HG03175 (cell line): Measurements from ENCODE around the gene TMEM100.

Experiments
- ATAC-seq: cut with Tn5 transposase; IDR thresholded peaks from one replicate; pipeline ENCODE4 v1.9.1; 2021; ENCODE audit warnings: mild to moderate bottlenecking, moderate library complexity; ENCODE audit not compliant: unreplicated experiment

Gene TMEM100, protein sequence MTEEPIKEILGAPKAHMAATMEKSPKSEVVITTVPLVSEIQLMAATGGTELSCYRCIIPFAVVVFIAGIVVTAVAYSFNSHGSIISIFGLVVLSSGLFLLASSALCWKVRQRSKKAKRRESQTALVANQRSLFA

GRCh38 chr17:55722742-55723487 lies at the start of gene TMEM100:
Gene TMEM100 (minus strand): TSS chr17:55722864. CDS start chr17:55721070, 1,794 bp downstream.
- ATAC-seq, result no peak

- no peak for ATAC-seq
These were observed 49.4 kb upstream of the TMEM100 start for GRCh38 chr17:55772086-55772485.

- peak; percentile 48 for ATAC-seq
These were observed 47.7 kb upstream of the TMEM100 start for GRCh38 chr17:55770196-55770870.

DNA sequence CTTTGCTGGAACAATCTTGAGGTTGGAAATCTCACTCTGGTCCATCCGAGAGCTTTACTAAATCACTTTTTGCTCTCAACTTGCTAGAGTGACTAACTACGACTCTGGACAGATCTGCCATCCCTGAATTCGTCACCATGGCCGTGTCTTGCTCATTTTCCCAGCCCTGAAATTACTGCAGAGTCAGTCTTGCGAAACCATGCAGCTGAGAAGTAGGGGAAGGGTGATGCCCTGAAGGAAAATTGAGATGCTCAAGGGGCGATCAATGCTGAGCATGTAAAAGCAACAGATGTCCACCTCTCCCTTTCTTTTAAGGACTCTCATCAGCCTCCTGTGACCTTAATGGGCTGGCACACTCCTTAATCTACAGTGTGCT lies 46.9 kb upstream of the TMEM100 start:
- no peak for ATAC-seq

DNA sequence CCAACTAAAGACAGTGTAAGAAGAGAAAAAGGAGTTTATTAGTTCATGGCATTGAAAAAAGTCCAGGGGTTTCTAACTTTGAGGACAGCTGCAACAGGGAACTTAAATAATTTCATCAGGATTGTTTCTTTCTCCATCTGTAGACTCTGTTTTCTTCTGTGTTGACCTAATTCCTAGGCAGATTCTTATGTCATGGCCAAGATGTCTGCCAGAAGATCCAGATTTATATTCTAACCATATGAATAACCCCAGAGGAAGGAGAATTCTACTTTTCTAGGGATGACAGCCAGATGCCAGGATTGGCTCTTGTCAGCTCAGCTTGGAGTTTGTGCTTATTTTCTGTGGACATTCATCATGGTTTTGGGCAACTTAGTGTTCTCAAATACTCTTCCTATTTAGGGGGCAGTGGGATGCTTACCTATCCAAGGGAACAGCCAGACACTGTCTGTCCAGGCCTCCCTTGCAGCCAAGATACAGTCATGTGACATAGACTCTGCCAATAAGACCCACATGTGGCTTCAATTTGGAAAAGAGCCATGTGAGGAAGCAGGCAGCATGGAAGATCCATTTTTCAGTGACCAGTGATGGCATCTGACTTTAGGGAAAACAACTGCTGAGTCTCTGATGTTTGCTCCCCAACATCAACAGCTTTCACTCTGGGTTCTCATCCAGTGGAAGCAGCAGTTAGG lies 46.4 kb upstream of the TMEM100 start:
- ATAC-seq, result no peak

- ATAC-seq, result no peak
These were observed 42.8 kb upstream of the TMEM100 start for GRCh38 chr17:55765472-55765871.

DNA sequence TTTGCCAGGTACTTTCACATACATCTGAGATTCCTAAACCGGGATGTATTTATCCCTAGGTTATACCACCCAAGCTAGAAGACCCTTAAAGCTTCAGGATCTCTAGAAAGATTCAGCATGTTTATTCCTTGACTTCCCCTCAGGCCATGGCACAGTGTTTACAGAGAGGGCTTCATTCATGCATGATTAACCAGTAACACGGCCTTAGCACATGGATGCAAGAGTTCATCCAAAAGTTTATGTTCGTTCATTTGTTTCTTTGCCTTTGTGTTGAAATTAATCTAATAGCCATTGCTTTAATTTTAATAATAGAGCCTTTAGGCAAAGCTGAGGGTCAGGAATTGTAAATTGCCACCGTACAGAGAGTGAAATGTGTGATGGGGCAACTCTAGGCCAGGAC lies 41.9 kb upstream of the TMEM100 start:
- ATAC-seq, result no peak

- ATAC-seq, result no peak
These were observed 41.2 kb upstream of the TMEM100 start for GRCh38 chr17:55763856-55764255.

DNA sequence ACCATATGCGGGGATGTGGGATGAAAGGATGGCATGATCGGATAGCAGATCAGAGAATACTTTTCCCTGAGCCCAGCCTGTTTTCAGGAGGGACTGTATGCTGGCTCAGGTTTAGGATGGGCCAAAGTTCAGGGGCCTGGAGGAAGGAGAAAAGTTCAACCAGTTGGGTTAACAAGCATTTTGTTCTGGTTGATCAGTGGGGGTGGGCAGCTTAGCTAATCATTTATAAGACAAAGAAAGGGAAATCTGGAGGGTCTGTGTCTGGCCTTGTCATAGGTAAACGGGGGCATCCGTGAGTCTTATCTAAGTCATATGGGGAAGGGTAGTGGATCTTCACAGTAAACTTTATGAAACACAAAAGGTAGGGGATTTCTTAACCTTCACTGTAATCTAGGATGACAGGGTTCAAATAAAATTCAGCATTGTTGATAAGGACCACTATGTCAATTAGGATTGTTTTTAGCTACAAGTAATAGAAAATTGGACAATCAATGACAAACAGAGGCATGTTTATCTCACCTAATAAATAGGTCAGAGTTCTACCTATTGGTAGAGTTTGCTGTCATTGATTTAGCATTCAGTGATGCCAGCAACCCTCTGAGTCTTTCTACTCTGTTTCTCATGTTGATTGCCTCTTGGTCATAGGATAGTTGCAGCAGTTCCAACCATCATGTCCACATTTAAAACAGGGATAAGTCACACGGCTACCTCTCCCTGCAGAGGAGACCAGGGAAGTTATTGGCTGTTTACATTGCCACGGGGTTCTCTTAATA lies 39.6 kb upstream of the TMEM100 start:
- ATAC-seq, result no peak

GRCh38 chr17:55760643-55761355 lies 38.1 kb upstream of the TMEM100 start:
- ATAC-seq, result no peak

DNA sequence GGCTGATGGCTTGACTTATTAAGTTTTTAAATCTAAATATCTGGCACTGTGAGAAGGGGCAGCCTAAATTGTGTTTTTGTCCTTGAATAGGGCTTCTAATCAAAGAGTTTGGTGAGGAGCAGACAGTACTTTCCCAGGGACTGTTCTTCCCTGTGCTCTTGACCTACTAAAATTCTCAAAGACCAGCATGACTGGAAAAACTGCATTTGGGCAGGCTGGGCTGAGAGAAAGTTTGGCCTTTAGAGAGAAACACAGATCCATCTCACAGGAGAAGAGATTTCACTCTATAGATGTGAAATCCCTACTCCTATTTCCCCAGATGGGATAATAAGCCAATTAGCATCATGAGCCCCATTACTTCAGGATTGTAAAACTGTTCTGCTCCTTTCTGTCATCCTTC lies 35.5 kb upstream of the TMEM100 start:
- ATAC-seq, result no peak

GRCh38 chr17:55757659-55758058 lies 35.0 kb upstream of the TMEM100 start:
- no peak for ATAC-seq

GRCh38 chr17:55756689-55757088 lies 34.0 kb upstream of the TMEM100 start:
- ATAC-seq, result no peak

GRCh38 chr17:55751720-55752250 lies 29.1 kb upstream of the TMEM100 start:
- ATAC-seq, result no peak

GRCh38 chr17:55750750-55751657 lies 28.3 kb upstream of the TMEM100 start, which contains the start of gene PCTP:
Gene PCTP (plus strand): TSS chr17:55751051. CDS start chr17:55751104, 53 bp downstream.
- ATAC-seq, result peak; percentile 97

DNA sequence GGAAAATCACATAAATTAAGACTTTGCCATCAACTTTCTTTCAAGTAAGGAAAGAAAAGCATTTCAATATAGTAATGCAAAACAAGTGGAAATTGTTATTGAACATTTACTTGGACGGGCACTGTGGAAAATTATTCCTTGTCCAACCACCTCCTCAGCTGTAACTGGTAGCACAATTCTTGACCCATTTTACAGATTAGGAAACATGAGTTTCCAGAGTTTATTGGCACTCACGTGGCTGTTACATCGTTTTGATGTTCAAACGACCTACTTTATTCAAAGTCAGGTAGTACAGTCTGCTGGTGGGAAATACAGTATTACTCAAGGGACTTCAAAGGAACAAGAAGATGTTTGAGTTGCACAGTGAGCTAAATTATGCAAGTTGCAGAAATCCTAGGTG lies 27.3 kb upstream of the TMEM100 start:
- no peak for ATAC-seq

DNA sequence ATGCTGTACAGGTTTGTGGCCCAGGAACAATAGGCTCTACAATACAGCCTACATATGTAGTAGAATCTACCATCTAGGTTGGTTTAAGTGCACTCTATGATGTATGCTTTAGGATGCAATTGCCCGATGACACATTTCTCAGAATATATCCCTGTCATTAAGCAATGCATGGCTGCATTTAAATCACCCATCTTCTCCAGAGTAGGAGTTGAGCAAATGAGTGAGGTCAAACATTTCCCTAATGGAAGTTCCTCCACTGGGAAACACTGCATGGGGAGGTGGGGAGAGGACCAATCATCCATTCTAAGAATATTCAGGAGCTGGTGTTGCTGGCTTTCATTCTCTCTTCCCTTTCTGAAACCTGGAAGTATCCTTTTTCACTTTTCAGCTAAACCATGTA lies 26.2 kb upstream of the TMEM100 start:
- ATAC-seq, result no peak

DNA sequence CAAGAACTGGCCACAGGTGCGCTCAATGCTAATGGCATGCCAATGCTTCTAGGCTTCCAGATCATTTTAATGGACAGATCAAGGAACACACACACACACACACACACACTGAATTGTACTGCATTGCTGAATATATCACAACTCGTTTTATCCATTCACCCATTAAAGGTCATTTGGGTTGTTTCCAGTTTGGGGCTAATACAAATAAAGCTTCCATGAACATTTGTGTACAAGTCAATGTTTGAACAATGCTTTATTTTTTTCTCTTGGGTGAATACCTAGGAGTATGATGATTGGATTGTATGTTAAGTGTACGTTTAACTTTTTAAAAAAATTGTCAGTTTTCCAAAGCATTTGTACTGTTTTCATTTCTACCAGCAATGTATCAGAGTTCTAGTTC lies 24.5 kb upstream of the TMEM100 start:
- ATAC-seq, result no peak

DNA sequence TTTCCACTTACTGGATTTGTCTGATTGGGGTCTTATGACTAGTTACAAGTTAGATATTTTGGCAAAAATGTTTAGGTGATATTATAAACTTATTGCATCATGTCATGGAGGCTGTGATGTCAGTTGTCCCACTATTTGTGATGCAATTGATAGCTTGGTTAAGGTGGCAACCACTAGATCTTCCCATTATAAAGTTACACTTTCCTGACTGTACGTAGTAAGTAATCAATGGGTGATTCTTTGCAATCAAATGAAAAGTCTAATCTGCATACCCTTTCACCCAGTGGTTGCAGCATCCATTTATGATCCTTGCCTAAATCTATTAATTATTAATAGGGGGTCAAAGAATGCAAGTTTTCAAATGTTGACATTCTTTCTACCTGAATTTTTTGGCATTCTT lies 23.8 kb upstream of the TMEM100 start:
- ATAC-seq, result no peak
